GM23338 (cell line): ENCODE data around the gene SLC2A13. TPM values are rescaled to one million over a fixed set of nuclear protein-coding genes. Genes with fewer than 3 reads are reported as not detected.

Experiments used
- ATAC-seq: fragments of 200-7000 bp; cut with Tn5 transposase; 3 replicates; pipeline ENCODE4 v1.9.1; 2020
- DNase-seq: peaks from one replicate; pipeline ENCODE4 v3.0.0-alpha.2; 2015; ENCODE audit warnings: low spot score
- H2AFZ ChIP-seq: fragments of 200-600 bp; sonication (generic); 2 replicates; pipeline ENCODE4 v1.8.0; 2016; ENCODE audit warnings: antibody characterized with exemption, mild to moderate bottlenecking, moderate library complexity
- H3F3A ChIP-seq: fragments of 200-600 bp; sonication (generic); replicated peaks from 2 replicates; pipeline ENCODE4 v1.8.0; 2017; ENCODE audit warnings: antibody characterized with exemption, mixed run types, low read depth
- H3K27ac ChIP-seq: fragments of 200-600 bp; sonication (generic); 2 replicates; pipeline ENCODE4 v1.6.1; 2016; ENCODE audit warnings: low read depth
- H3K27me3 ChIP-seq: fragments of 200-600 bp; sonication (generic); 2 replicates; pipeline ENCODE4 v1.8.0; 2016; ENCODE audit warnings: mild to moderate bottlenecking, mixed run types, moderate library complexity; ENCODE audit not compliant: insufficient read depth
- H3K36me3 ChIP-seq: fragments of 200-600 bp; sonication (generic); 2 replicates; pipeline ENCODE4 v1.8.0; 2016; ENCODE audit warnings: mild to moderate bottlenecking; ENCODE audit not compliant: insufficient read depth
- H3K4me1 ChIP-seq: fragments of 200-600 bp; sonication (generic); 2 replicates; pipeline ENCODE4 v1.8.0; 2016; ENCODE audit warnings: mild to moderate bottlenecking, moderate library complexity; ENCODE audit not compliant: insufficient read depth
- H3K4me2 ChIP-seq: fragments of 200-600 bp; sonication (generic); 2 replicates; pipeline ENCODE4 v1.7.1; 2017; ENCODE audit warnings: mixed run types
- H3K4me3 ChIP-seq: fragments of 200-600 bp; sonication (generic); 2 replicates; pipeline ENCODE4 v1.6.1; 2016; ENCODE audit warnings: mixed run types
- H3K79me2 ChIP-seq: fragments of 200-600 bp; sonication (generic); replicated peaks from 2 replicates; pipeline ENCODE4 v1.8.0; 2017; ENCODE audit warnings: mild to moderate bottlenecking; ENCODE audit not compliant: insufficient read depth
- H3K9me2 ChIP-seq: fragments of 200-600 bp; sonication (generic); 2 replicates; pipeline ENCODE4 v1.8.0; 2017; ENCODE audit not compliant: insufficient read depth
- H4K20me1 ChIP-seq: fragments of 200-600 bp; sonication (generic); replicated peaks from 2 replicates; pipeline ENCODE4 v1.8.0; 2017; ENCODE audit warnings: mild to moderate bottlenecking; ENCODE audit not compliant: insufficient read depth
- H3K27ac Mint-ChIP-seq: 2 replicates; pipeline ENCODE4 v1.8.0; 2020; ENCODE audit warnings: inconsistent platforms, mild to moderate bottlenecking, moderate library complexity, mixed read lengths
- H3K27me3 Mint-ChIP-seq: 3 replicates; pipeline ENCODE4 v1.8.0; 2022; ENCODE audit warnings: low read depth, mild to moderate bottlenecking, moderate library complexity, mixed read lengths, inconsistent platforms; ENCODE audit not compliant: insufficient read depth, poor library complexity
- H3K36me3 Mint-ChIP-seq: 3 replicates; pipeline ENCODE4 v1.8.0; 2021; ENCODE audit warnings: low read depth, mild to moderate bottlenecking, inconsistent platforms, moderate library complexity, mixed read lengths
- H3K4me1 Mint-ChIP-seq: 3 replicates; pipeline ENCODE4 v1.8.0; 2020; ENCODE audit warnings: mild to moderate bottlenecking, inconsistent platforms, mixed read lengths
- H3K4me3 Mint-ChIP-seq: 3 replicates; pipeline ENCODE4 v1.8.0; 2021; ENCODE audit warnings: moderate library complexity, mild to moderate bottlenecking, inconsistent platforms, mixed read lengths
- H3K9me3 Mint-ChIP-seq: 3 replicates; pipeline ENCODE4 v1.8.0; 2020; ENCODE audit warnings: moderate library complexity, mild to moderate bottlenecking, inconsistent platforms, mixed read lengths
- CREB1 ChIP-seq: fragments of 250-450 bp; sonication (Bioruptor Pico); IDR thresholded peaks from 2 replicates; pipeline ENCODE4 v1.5.0; 2020; ENCODE audit warnings: low read depth, mild to moderate bottlenecking, moderate library complexity
- ETS1 ChIP-seq: IDR thresholded peaks from 2 replicates; pipeline ENCODE4 v1.6.1; 2016; ENCODE audit warnings: antibody characterized with exemption
- EZH2phosphoT487 ChIP-seq: fragments of 200-600 bp; sonication (generic); IDR thresholded peaks from one replicate; pipeline ENCODE4 v1.8.1; 2018; ENCODE audit warnings: antibody characterized with exemption; ENCODE audit not compliant: unreplicated experiment
- JUNB ChIP-seq: IDR thresholded peaks from one replicate; pipeline ENCODE4 v1.6.1; 2016; ENCODE audit warnings: antibody characterized with exemption; ENCODE audit not compliant: unreplicated experiment
- POLR2AphosphoS5 ChIP-seq: IDR thresholded peaks from 2 replicates; pipeline ENCODE4 v1.6.1; 2016; ENCODE audit warnings: antibody characterized with exemption, low read depth
- ZNF114 ChIP-seq: fragments of 250-450 bp; sonication (Bioruptor Pico); IDR thresholded peaks from 2 replicates; pipeline ENCODE4 v1.5.0; 2020; ENCODE audit warnings: mild to moderate bottlenecking, moderate library complexity
- ZNF331 ChIP-seq: fragments of 250-450 bp; sonication (Bioruptor Pico); IDR thresholded peaks from 2 replicates; pipeline ENCODE4 v1.5.0; 2020; ENCODE audit warnings: low read depth, mild to moderate bottlenecking, moderate library complexity
- ZNF462 ChIP-seq: fragments of 250-450 bp; sonication (Bioruptor Pico); IDR thresholded peaks from 2 replicates; pipeline ENCODE4 v1.5.0; 2020; ENCODE audit warnings: mild to moderate bottlenecking, moderate library complexity
- polyA plus RNA-seq: library from polyadenylated mRNA; unstranded; fragments of >200 nt; fragmentation: Nextera tagmentation; extraction: Ambion mirVana; gene quantifications from 2 replicates; pipeline ENCODE4 v1.2.1, GENCODE V29; 2016
- total RNA-seq: library from RNA; depleted of rRNA; stranded (reverse); fragments of >200 nt; shearing (Covaris generic); gene quantifications from 2 replicates; pipeline ENCODE4 v1.2.3, GENCODE V29; 2014

Gene SLC2A13
- total and polyA plus RNA-seq, 2 experiments from 2014 or later, result 6.8 to 22.7 TPM

DNA sequence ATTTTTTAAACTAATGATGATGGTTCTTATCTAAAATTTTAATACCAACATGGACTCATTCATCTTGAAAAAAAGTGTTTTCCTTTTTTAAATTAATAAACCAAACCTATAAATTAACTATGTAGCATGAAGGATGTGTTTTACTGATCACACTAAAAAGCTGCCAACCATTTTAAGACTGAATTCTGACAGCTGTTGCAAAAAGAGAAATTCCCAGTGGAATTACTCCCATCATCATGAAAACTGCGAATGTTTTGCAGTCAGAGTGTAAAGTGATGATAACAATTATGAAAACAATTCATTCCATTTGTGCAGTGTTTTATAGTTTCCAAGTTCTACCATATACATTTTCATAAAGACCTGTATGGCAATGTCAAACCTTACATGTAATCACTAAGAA, 232.8 kb downstream of the SLC2A13 start (continued):
- TF ChIP-seq ZNF331 (CRISPR knock-in tag) (no peak), EZH2phosphoT487 (no peak), ZNF462 (CRISPR knock-in tag) (no peak)

GRCh38 chr12:39872425-39872824, 233.5 kb downstream of the SLC2A13 start:
- Histone ChIP-seq H3F3A (no peaks in the 10 kb centered on the region), H3K27me3 (no peaks in the 10 kb centered on the region), H3K4me1 (peaks cover 6% of the 10 kb centered on the region; the same call in 1 of the 2 replicates), H3K27ac (no peak overlapping the region), H3K4me3 (no peak overlapping the region), H4K20me1 (no peaks in the 10 kb centered on the region), H3K4me2 (no peak overlapping the region), H3K36me3 (no peaks in the 10 kb centered on the region), H3K79me2 (no peaks in the 10 kb centered on the region), H3K9me2 (no peaks in the 10 kb centered on the region), H2AFZ (no peak overlapping the region)
- H3K9me3 Mint-ChIP-seq, result peaks cover 5% of the 10 kb centered on the region
- DNase-seq (no peak), ATAC-seq (no peak)
- H3K36me3 Mint-ChIP-seq, result peaks cover 5% of the 10 kb centered on the region; the same call in 2 of the 3 replicates
- H3K4me1 Mint-ChIP-seq, result peaks cover 13% of the 10 kb centered on the region
- no peaks in the 10 kb centered on the region for H3K27me3 Mint-ChIP-seq
- no peak overlapping the region for H3K4me3 Mint-ChIP-seq
- H3K27ac Mint-ChIP-seq, result no peak overlapping the region
- TF ChIP-seq ETS1, result no peak
- TF ChIP-seq JUNB, result no peak
- TF ChIP-seq CREB1 (CRISPR knock-in tag), result no peak
- TF ChIP-seq ZNF462 (CRISPR knock-in tag), result no peak
- no peak for TF ChIP-seq EZH2phosphoT487
- TF ChIP-seq ZNF114, result no peak
- no peak for TF ChIP-seq POLR2AphosphoS5
